Measurements from ENCODE around the gene SUPV3L1. TPM values are rescaled to one million over a fixed set of nuclear protein-coding genes. Genes with fewer than 3 reads are reported as not detected.

The SUPV3L1 gene
- polyA plus RNA-seq, 12 donors: 27.4 to 52.7 (median 32.3) TPM; not detected in 1

DNA sequence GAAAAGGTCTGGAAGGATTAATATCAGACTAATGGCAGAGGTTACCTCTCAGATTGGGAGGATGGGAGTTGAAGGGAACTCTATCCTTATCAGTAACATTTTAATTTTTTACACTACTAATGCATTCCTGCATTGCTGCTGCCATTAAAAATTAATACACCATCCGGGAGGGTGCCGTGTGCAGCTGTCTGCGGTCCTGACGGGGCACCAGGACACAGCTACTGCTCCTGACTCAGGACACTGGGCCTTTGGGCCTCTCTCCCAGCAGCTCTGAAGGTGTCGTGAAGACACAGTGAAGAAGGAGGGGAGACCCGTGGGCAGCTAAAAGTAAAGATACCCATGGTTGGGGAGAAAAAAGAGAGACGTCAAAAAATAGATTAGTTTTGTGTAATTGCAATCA lies 74.8 kb downstream of the SUPV3L1 start:
- DNase-seq: no peak

Other genes starting within 250 kb of the SUPV3L1 start
- gene DDX21, start 224.1 kb upstream of the SUPV3L1 start, polyA plus RNA-seq (ENCODE audit: insufficient read length in 12 of 12): 10 to 100 TPM; 40.9 to 86.8 (median 47.8) TPM
- gene KIFBP, start 191.4 kb upstream of the SUPV3L1 start, polyA plus RNA-seq (ENCODE audit: insufficient read length in 12 of 12): 10 to 100 TPM in 11 of 12 donors, not detected in 1; 23.5 to 30.0 (median 26.1) TPM
- gene SRGN, start 92.1 kb upstream of the SUPV3L1 start, polyA plus RNA-seq (ENCODE audit: insufficient read length in 12 of 12): 10 to 100 TPM in 11 of 12 donors, not detected in 1; 17.4 to 50.8 (median 25.2) TPM
- 10 to 100 TPM in 11 of 12 donors, not detected in 1; 38.4 to 65.9 (median 51.4) TPM for gene VPS26A, start 56.1 kb upstream of the SUPV3L1 start, polyA plus RNA-seq (ENCODE audit: insufficient read length in 12 of 12)
- 1 to 10 TPM in 1 of 12 donors, under 1 TPM in 9, not detected in 2; 0.05 to 2.8 (median 0.12) TPM for gene HKDC1, start 40.1 kb downstream of the SUPV3L1 start, polyA plus RNA-seq (ENCODE audit: insufficient read length in 12 of 12)
- 10 to 100 TPM in 11 of 12 donors, not detected in 1; 20.9 to 50.4 (median 31.1) TPM for gene HK1, start 98.3 kb downstream of the SUPV3L1 start, polyA plus RNA-seq (ENCODE audit: insufficient read length in 12 of 12)
- gene TACR2, start 236.7 kb downstream of the SUPV3L1 start, polyA plus RNA-seq (ENCODE audit: insufficient read length in 12 of 12): under 1 TPM in 10 of 12 donors, not detected in 2; 0.24 to 0.74 (median 0.54) TPM

All from muscle of arm (tissue), 12 donors.